Activated CD8-positive, alpha-beta memory T cell treated with anti-CD3 and anti-CD28 coated beads for 4 hours (primary cell): ENCODE data around the gene MTERF4.
A peak's percentile ranks its signal among the peaks of the same experiment; 100 is the strongest.

Source experiments
- DNase-seq, 2 donors: peaks; one replicate each; pipeline ENCODE4 v3.0.0-alpha.2; 2020; ENCODE audit warnings: low read depth in 2 of 2

MTERF4 gene

DNA sequence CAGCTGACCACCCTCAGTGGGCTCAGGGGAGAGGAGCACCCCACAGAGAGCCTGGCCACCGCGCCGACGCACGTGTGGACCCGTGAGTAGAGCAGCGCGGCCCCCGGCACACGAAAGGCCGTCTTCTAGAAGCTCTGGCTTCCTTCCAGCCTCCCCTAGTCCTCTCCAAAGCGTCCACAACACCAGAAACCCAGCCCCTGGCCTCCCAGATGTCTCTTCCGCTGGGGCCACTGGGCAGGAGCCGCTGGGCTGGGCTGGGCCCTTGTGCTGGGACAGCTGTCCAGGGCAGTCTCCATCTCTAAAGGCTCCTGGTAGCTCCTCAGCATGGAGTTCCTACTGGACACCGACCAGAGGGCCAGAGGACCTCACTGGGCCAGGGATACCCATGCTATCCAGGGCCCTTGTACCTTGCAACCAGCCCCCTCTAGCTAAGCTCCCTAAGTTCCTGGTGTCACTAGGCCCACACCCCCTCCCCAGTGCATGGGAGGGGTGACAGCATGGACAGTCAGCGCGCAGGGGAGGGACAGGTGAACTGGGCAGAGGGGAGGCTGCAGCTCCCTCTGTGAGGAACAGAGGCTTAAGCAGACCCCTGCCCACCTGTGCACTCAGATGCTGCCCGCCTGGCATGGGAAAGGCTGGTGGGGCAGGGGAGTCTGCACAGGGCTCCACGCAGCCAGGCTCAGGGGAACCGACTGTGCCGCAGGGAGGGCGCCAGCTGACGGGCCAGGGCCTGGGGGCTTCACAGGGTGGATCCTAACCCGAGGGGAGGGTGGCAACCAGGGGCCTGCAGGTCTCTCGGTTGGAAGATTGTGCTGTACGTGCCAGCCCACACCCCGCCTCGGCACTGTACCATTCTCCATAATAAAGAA, 32.9 kb downstream of the MTERF4 start:
- no peak for DNase-seq

DNA sequence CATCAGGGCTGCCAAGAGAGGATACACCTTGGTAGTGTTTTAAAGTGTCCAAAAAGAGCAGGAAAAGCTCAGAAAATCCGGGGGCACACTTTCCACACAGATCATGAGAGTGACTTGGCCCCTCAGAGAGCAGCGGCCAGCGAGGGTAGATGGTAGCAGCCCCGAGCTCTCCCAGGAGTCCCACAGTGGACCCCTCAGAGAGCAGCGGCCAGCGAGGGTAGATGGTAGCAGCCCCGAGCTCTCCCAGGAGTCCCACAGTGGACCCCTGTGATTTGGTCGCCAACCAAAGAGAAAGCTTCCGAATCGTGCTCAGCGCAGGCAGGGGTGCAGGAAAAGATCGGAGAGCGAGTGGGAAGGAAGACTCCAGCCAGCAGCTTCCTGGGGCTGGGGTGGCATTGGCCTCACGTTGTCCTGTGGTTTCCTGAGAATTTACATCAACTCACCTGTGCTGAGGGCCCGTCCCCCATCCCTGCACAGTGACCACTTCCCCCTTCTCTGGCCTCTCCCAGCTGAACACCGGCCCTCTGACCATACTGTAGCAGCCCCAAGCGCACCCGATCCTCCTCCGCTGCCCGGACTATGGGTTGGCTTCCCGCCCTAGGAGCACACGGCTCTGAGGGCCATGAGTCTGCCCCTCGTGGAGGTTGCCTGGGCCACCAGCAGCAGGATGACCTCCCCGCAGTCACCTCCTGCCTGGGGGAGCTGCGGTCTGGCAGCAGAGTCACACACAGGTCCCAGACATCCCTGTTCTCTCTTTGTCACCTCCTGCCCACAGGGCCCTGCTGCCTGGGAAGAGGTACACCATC, 33.7 kb downstream of the MTERF4 start:
- DNase-seq, result no peak

DNA sequence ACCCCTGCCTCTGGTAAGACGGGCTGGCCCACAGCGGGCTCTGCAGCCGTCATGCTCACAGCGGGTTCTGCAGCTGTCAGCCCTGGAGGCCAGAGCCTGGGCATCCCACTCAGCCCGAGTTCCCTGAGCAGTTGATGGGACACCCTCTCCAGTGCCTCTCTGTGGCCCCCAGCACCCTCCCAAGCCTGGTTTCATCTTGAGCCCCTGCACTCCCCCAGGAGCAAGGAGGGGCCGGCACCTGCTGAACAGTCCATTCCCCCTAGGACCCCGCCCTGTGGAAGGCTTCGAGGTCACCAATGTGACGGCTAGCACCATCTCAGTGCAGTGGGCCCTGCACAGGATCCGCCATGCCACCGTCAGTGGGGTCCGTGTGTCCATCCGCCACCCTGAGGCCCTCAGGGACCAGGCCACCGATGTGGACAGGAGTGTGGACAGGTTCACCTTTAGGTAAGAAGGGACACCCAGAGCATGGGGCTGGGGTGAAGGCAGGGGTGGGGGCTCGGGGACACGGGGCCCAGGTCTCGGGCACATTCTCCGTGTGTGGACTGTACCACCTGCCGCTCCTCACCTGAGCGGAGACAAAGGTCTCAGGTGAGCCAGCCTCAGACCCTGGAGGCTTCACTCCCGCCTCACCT, 34.5 kb downstream of the MTERF4 start:
- no peak for DNase-seq

DNA sequence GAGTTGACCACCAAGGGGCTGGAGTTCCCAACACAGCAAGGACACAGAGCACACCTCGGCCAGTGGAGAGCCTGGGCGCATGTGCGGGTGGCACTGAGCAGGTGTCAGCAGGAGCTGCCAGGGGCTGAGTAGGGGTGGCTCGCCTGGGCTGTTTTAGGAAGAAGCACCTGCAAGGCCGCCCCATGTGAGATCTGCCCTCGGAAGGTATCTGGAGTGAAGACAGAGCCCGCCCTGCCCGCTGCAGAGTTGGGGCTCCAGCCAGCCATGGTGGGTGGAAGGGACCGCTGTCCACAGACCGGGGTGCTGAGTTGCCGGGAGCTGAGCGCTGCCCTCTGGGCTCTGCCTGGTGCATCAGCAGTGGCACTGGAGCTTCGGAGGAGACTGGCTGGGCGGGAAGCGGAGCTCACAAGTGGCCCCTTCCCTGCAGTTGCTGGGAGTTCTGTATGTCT, 35.2 kb downstream of the MTERF4 start:
- no peak for DNase-seq

DNA sequence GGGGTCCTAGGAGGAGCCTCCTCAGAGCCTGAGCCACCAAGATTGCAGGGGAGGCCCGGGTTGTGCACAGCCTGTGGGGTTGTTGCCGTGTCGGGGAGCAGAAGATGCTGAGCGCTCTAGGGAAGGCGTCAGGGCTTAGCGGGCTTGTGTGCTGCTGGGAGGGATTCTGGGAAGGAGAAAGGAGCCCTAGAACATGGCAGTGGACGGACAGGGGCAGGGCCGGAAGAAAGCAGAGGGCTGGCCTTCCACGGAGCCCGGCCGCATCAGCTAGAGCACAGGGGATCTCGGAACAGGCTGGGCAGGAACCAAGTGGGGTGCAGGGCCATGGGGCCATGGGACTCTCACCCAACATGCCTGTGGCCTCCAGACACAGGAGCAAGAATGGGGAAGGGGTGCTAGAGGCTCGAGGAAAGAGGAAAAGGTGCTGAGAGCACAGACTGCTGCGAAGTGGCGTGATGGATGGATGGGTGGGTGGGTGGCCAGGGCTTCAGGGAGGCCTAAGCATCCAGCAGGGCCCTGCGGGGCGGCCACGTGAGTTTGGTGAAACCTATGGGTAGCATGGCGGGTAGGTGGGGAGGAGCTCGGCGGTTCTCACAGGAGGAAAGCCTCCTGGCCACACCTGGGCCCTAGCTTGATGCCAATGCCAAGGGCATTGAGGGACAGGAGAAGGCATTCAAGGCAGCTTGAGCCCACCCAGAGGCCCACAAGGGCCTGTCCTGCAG, 35.8 kb downstream of the MTERF4 start:
- no peak for DNase-seq

DNA sequence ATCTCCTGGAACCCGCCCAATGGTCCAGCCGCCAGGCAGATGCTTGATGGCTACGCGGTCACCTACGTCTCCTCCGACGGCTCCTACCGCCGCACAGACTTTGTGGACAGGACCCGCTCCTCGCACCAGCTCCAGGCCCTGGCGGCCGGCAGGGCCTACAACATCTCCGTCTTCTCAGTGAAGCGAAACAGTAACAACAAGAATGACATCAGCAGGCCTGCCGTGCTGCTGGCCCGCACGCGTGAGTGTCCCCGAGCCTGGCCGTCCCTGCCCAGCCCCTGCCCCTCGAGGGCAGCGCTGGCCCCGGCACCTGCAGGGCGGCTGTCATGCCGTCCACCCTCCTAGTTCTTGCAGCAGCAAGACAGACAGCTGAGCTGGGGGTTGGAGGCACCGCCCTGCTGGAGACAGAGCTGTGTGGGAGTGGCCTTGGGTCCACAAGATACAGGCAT, 36.7 kb downstream of the MTERF4 start:
- DNase-seq, result no peak

DNA sequence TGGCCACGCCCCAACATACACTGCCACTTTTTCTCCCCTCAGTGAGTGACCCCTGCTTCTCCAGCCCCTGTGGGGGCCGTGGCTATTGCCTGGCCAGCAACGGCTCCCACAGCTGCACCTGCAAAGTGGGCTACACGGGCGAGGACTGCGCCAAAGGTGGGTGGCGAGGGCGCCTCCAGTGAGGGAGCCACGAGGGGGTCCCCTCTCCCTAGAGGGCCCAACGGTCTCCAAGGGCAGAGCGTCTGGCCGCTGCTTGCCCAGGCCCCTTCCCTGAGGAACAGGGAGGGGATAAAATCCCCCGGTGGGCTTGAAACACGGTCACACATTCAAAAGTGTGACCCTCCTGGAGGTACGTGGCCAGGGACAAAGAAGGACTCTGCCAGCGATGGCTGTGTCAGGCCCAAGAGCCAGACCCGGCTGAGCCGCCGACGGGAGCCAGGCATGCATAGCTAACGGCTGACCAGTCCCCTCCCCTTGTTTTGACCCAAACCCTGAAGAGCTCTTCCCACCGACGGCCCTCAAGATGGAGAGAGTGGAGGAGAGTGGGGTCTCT, 37.2 kb downstream of the MTERF4 start:
- no peak for DNase-seq

DNA sequence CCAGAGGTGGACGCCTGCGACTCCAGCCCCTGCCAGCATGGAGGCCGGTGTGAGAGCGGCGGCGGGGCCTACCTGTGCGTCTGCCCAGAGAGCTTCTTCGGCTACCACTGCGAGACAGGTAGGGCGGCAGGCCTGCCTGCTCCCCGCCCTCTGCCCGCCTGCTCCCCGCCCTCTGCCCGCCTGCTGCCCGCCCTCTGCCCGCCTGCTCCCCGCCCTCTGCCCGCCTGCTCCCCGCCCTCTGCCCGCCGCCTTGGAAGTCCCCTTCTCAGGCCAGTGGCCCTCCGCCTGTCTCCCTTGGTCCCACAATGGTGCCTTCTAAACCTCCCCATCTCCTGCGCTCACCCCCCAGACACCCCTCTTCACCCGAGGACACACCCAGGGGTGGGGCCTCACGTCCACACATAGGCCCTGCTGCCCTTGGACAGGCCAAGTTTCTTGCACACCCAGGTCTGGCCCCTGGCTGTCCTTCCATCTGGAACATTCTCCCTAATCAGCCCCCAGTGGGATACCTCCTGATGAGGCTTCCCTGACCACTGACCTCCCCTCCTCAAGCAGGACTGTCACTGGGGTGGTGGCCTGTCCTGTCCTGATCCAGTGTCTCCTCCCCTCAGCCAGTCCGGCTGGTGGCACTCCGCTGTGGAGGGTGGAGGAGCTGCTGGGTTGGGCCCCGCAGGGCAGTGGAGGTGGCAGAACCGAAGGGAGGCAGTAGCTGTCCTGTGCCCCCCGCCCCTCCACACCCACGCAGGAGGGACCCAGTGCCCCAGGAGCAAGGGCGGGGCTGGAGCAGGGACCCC, 37.9 kb downstream of the MTERF4 start:
- DNase-seq, result peak in 1 of 2 donors; percentile 6

DNA sequence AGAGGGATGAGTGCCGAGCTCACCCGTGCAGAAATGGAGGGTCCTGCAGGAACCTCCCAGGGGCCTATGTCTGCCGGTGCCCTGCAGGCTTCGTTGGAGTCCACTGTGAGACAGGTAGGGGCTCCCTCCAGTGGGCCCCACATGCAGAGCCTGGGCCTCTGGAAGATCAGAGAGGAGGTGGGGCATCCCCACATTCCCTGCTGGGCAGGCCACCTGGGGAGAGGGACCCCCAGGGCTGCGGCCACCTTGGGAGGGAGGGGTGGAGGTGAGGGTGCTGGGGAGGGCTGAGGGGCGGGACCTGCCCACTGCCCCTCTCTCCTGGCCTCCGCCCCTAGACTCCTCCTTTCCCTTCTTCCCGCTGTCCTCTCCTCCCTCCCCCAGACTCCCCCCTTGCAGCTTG, 38.5 kb downstream of the MTERF4 start:
- no peak for DNase-seq

DNA sequence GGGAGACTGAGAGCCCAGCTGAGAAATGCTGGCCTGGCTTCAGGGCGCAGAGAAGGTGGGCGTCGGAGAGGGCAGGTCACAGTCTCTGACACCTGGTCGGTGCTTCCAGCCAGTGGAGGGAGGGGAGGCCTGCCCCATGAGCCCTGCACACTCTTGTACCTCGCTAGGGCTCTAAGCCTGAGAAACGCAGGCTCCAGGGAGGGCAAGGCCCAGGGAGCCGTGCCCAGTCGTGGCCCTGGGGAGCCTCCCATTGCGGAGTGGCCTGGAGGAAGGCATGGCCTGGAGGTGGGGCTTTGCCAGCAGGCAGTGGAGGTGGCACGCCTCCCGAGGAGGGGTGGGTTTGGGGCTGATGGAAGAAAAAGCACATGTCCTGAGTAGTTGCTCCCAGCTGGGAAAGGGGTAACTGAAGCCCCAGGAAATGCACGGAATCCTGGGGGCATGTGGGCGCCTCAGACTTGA, 39.0 kb downstream of the MTERF4 start:
- DNase-seq, result no peak

DNA sequence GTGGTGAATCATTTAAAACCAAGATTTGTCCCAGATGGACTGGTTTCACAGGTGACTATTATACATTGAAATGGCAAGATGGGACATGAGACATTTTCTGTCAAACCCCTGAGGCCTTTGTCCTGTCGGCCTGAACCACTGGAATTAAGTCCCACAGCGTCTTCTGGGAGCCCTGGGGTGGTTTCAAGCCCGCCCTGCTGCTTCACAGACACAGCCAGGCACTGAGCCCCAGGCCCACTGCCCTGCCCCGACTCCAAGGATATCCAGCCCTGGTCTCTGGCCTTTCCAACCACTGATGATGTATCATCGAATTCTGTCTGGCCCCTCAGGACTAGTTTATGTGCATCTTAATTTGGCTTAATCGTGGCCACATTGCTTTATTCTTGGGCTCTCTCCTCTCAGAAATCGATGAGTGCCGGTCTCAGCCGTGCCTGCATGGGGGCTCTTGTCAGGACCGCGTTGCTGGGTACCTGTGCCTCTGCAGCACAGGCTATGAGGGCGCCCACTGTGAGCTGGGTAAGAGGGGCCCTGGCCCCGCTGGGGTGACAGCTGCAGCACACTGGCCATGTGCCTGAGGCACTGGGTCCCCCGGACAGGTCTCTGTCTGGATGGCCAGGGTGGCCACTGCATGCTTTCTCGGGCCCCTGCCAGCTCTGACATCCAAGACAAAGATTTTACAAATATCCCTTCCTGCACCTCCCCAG, 39.5 kb downstream of the MTERF4 start:
- no peak for DNase-seq

DNA sequence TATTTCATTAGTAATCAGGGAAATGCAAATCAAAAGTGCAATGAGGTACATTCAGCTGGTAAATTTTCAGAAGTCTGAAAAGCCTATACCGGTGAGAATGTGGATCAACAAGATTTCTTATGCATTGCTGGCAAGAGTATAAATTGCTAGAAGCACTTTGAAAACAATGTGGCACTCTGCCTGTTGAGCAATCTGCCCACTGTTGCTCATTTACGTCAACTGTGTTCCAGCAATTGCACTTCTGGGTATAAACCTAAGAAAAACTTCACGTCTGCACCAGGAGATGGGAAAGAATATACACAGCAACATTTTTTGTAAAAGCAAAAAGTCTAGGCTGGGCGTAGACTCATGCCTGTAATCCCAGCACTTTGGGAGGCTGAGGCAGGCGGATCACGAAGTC, 40.8 kb downstream of the MTERF4 start:
- no peak for DNase-seq

DNA sequence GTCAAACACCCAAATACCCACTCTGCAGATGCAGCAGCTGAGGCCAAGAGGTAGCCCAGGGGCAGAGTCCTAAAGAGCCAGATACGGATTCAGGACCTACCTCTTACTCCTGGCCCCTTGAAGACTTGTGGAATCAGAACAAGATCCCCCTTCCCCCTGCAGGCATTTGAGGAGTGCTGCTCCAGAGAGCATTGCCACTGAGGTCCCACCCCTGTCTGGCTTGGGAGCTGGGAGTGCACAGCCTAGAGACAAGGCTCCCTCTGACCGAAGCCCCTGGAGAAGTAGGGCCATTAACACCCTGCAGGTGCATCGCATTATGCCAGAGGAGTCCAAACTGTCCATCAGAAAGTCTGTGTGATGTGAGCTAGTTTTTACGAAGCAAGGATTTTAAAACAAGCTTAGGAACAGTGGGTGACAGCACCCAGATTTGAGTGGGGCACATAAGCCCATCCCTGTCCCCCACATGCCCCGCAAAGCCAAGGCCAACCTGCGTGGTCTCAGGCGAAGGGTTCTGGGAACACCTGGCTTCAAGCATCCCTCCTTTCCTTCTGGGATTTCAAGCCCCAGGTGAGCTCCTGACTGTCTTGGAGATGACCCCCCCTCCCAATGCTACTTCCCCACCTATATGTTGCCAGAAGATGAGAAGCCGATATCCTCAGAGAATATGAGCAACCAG, 48.4 kb downstream of the MTERF4 start:
- no peak for DNase-seq

DNA sequence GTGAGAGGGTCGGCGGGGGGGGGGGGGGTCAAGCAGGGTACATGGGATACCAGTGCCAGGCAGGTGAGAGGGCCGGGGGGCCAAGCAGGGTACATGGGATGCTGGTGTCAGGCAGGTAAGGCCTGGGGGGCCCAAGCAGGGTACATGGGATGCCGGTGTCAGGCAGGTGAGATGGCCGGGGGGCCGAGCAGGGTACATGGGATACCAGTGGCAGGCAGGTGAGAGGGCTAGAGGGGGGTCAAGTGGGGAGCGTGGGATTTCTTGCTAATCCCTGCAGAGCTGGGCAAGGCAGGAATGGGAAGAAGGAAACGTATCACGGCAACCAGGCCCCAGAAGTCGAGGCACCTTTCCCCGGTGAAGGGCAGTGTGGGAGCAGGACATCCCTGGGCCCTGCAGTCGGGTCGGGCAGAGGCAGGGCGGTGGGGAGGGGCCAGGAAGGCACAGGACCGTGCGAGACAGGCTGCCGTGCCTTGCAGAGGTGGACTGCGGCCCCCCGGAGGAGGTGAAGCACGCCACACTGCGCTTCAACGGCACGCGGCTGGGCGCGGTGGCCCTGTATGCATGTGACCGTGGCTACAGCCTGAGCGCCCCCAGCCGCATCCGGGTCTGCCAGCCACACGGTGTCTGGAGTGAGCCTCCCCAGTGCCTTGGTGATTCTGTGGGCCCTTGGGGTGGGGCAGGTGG, 49.3 kb downstream of the MTERF4 start:
- DNase-seq, result no peak

DNA sequence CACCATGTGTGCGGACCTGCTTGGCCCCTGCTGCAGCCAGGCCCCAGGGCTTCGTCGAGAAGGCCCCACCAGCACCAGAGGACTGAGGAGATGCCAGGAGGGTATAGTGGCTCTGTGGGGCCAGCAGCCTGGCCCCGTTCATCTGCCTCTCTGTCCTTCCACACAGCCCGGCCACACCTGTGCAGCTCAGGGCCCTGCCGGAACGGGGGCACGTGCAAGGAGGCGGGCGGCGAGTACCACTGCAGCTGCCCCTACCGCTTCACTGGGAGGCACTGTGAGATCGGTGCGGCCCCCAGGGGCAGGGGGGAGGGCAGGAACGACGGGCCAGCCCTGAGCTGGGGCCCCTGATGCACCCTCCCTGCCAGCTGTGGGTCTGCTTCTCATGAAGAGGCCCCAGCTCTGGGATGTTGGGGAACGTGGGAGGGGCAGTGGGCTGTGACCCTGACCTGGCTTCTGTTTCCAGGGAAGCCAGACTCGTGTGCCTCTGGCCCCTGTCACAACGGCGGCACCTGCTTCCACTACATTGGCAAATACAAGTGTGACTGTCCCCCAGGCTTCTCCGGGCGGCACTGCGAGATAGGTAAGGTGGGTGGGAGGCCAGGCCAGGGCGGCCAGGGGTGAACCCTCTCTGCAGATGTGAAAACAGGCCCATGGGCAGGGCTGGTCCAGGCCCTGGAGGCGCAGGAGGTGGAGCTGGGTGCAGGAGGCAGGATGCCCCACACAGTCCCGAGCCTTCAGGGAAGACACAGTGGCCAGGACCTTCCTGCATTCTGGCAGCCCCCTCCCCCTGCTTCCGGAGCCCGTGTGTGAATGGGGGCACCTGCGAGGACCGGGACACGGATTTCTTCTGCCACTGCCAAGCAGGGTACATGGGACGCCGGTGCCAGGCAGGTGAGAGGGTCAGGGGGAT, 50.3 kb downstream of the MTERF4 start:
- DNase-seq, result no peak

DNA sequence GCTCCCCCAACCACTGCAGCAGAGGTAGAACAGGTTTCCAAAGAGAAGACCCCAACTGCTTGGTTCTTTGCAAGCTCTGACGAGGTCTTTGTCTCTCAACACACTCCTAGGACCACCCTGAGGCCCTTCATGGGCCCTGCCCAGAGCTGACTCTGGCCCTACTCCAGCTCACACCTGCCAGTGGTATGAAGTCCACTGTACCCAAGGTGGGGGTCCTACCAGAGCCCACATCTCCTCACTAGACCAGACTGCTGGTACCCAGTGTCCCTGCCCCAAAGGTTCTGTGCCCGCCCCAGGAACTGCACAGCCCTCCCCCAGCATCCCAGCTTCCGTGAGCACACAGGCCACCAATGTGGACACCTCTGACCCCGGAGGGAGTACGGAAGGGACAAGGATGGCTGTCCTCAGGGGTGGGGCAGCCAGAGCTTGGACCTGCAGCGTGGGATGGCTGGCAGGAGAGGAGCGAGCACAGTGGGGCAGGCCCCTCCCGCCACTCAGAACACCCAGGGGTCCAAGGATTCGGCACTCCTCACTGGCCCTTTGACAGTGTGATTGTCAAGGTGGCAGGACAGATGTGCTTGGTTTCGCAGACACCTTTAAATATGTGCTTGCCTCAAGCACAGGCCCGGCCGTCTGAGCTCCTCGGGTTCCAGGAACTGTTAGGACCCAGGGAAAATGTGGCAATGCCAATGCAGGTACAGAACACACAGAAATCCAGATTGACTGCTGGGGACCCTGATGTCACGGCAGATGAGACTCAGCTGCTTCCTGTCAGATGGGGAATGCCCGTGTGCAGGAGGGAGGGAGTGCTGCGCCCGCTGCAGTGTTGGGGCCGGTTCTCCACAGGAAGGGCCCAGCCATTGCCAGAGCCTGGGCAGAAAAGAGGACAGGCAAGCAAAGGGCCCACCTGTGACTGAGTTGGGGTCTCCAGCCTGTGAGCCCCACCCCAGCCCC, 51.2 kb downstream of the MTERF4 start:
- no peak for DNase-seq
